IMR-90 (cell line): ENCODE measurements around the gene TTC7B. TPM values are rescaled to one million over a fixed set of nuclear protein-coding genes. Genes with fewer than 3 reads are reported as not detected.

Source experiments
- ATAC-seq: fragments of 200-7000 bp; cut with Tn5 transposase; 2 replicates; pipeline ENCODE4 v1.9.1; 2020; ENCODE audit warnings: low read depth, mild to moderate bottlenecking, moderate library complexity
- BruUV-seq: library from RNA; stranded (reverse); fragments of 400-500 nt; replicated peaks from 2 replicates; lab custom pipeline; 2021; lab: Mats Ljungman, UMichigan
- CTCF ChIA-PET: fragments of 300-600 bp; formaldehyde crosslinking; extraction: SDS; loops from one replicate; lab custom pipeline; 2021; ENCODE audit warnings: antibody characterized with exemption; lab: Yijun Ruan, JAX
- POLR2A ChIA-PET: fragments of 300-600 bp; sonication (Branson Sonifier 250); formaldehyde crosslinking; loops from one replicate; lab custom pipeline; 2022; ENCODE audit warnings: antibody characterized with exemption; ENCODE audit not compliant: unreplicated experiment; lab: Charles Lee
- DNase-seq: peaks from one replicate; pipeline ENCODE4 v3.0.0; 2013
- H2AFZ ChIP-seq: replicated peaks from 2 replicates; pipeline ENCODE3; 2013; ENCODE audit warnings: low read length, mild to moderate bottlenecking; ENCODE audit not compliant: poor library complexity
- H2AK5ac ChIP-seq: 2 replicates; pipeline ENCODE4 v1.6.1; 2013; ENCODE audit warnings: low read depth, low read length, inconsistent platforms
- H2AK9ac ChIP-seq: replicated peaks from 2 replicates; pipeline ENCODE3; 2013; ENCODE audit warnings: mild to moderate bottlenecking, low read depth, low read length, moderate library complexity; ENCODE audit not compliant: poor library complexity
- H2BK120ac ChIP-seq: 2 replicates; pipeline ENCODE4 v1.6.1; 2013; ENCODE audit warnings: low read depth, low read length, inconsistent platforms
- H2BK15ac ChIP-seq: 3 replicates; pipeline ENCODE4 v1.6.1; 2013; ENCODE audit warnings: low read depth, low read length, inconsistent platforms
- H2BK20ac ChIP-seq: 2 replicates; pipeline ENCODE4 v1.6.1; 2013; ENCODE audit warnings: low read depth, mild to moderate bottlenecking, inconsistent platforms, low read length, moderate library complexity
- H2BK5ac ChIP-seq: 2 replicates; pipeline ENCODE4 v1.6.1; 2013; ENCODE audit warnings: mild to moderate bottlenecking, low read depth, low read length, inconsistent platforms; ENCODE audit not compliant: poor library complexity, severe bottlenecking
- H3K14ac ChIP-seq: replicated peaks from 2 replicates; pipeline ENCODE4 v1.6.1; 2013; ENCODE audit warnings: low read depth, low read length, inconsistent platforms
- H3K18ac ChIP-seq: 2 replicates; pipeline ENCODE4 v1.6.1; 2013; ENCODE audit warnings: low read depth, low read length, control low read depth
- H3K23ac ChIP-seq: 2 replicates; pipeline ENCODE4 v1.6.1; 2013; ENCODE audit warnings: low read depth, low read length, inconsistent platforms
- H3K27ac ChIP-seq: 2 replicates; pipeline ENCODE4 v1.5.1; 2013; ENCODE audit warnings: mild to moderate bottlenecking, control low read depth, low read length; ENCODE audit not compliant: insufficient read depth
- H3K27me3 ChIP-seq: 2 replicates; pipeline ENCODE4 v1.6.1; 2013; ENCODE audit warnings: low read length; ENCODE audit not compliant: control insufficient read depth, insufficient read depth
- H3K36me3 ChIP-seq: 2 replicates; pipeline ENCODE4 v1.6.1; 2013; ENCODE audit warnings: low read length, mixed read lengths; ENCODE audit not compliant: control insufficient read depth, insufficient read depth
- H3K4ac ChIP-seq: 2 replicates; pipeline ENCODE4 v1.6.1; 2013; ENCODE audit warnings: low read depth, low read length, inconsistent platforms
- H3K4me1 ChIP-seq: 2 replicates; pipeline ENCODE4 v1.6.1; 2013; ENCODE audit warnings: low read length, mixed read lengths; ENCODE audit not compliant: control insufficient read depth, insufficient read depth
- H3K4me2 ChIP-seq: 2 replicates; pipeline ENCODE4 v1.6.1; 2013; ENCODE audit warnings: low read depth, mild to moderate bottlenecking, control low read depth, low read length, moderate library complexity
- H3K4me3 ChIP-seq: 2 replicates; pipeline ENCODE4 v1.5.1; 2013; ENCODE audit warnings: low read depth, mild to moderate bottlenecking, control low read depth, low read length, moderate library complexity; ENCODE audit not compliant: insufficient read depth
- H3K56ac ChIP-seq: 2 replicates; pipeline ENCODE4 v1.6.1; 2013; ENCODE audit warnings: low read length, inconsistent platforms; ENCODE audit not compliant: insufficient read depth; ENCODE audit errors: extremely low read depth
- H3K79me1 ChIP-seq, 2 experiments: 2 replicates each; pipeline ENCODE4 v1.6.1; 2013; ENCODE audit warnings: low read length in 2 of 2, inconsistent platforms in 1 of 2, low read depth in 1 of 2
- H3K9ac ChIP-seq: 2 replicates; pipeline ENCODE4 v1.6.1; 2013; ENCODE audit warnings: low read depth, low read length, control low read depth
- H3K9me1 ChIP-seq: 2 replicates; pipeline ENCODE4 v1.6.1; 2013; ENCODE audit warnings: low read length, inconsistent platforms; ENCODE audit not compliant: insufficient read depth
- H3K9me3 ChIP-seq: 2 replicates; pipeline ENCODE4 v1.6.1; 2013; ENCODE audit warnings: low read length; ENCODE audit not compliant: control insufficient read depth, insufficient read depth
- H4K20me1 ChIP-seq: 2 replicates; pipeline ENCODE4 v1.6.1; 2013; ENCODE audit warnings: low read length, inconsistent platforms; ENCODE audit not compliant: insufficient read depth
- H4K5ac ChIP-seq: 2 replicates; pipeline ENCODE4 v1.6.1; 2013; ENCODE audit warnings: mild to moderate bottlenecking, low read depth, low read length, control low read depth
- H4K8ac ChIP-seq, 2 experiments: 2 replicates each; pipeline ENCODE4 v1.6.1; 2013; ENCODE audit warnings: low read depth in 2 of 2, low read length in 2 of 2, control low read depth in 1 of 2, inconsistent platforms in 1 of 2
- H4K91ac ChIP-seq: 2 replicates; pipeline ENCODE4 v1.6.1; 2013; ENCODE audit warnings: low read depth, low read length, inconsistent platforms; ENCODE audit not compliant: insufficient read depth
- BHLHE40 ChIP-seq: fragments of 150-350 bp; IDR thresholded peaks from 2 replicates; pipeline ENCODE4 v1.6.1; 2016; ENCODE audit warnings: mild to moderate bottlenecking, low read depth, low read length
- CEBPB ChIP-seq: IDR thresholded peaks from 2 replicates; pipeline ENCODE4 v1.6.1; 2012; ENCODE audit warnings: low read depth, low read length, improper control_type of control experiment
- CHD1 ChIP-seq: IDR thresholded peaks from 2 replicates; pipeline ENCODE4 v1.6.1; 2012; ENCODE audit warnings: low read depth, low read length, improper control_type of control experiment
- CTCF ChIP-seq: conservative IDR thresholded peaks from 2 replicates; pipeline ENCODE4 v1.5.1; 2012; ENCODE audit warnings: mild to moderate bottlenecking, low read depth, low read length, improper control_type of control experiment
- MAZ ChIP-seq: IDR thresholded peaks from 2 replicates; pipeline ENCODE4 v1.6.1; 2012; ENCODE audit warnings: low read depth, mild to moderate bottlenecking, low read length, improper control_type of control experiment, moderate library complexity, borderline replicate concordance
- MXI1 ChIP-seq: IDR thresholded peaks from 2 replicates; pipeline ENCODE4 v1.6.1; 2012; ENCODE audit warnings: low read depth, mild to moderate bottlenecking, low read length, moderate library complexity, borderline replicate concordance
- POLR2A ChIP-seq: IDR thresholded peaks from 2 replicates; pipeline ENCODE4 v1.6.1; 2012; ENCODE audit warnings: mild to moderate bottlenecking, low read depth, low read length
- RFX5 ChIP-seq: IDR thresholded peaks from 2 replicates; pipeline ENCODE4 v1.8.0; 2012; ENCODE audit warnings: low read depth, mild to moderate bottlenecking, low read length, moderate library complexity
- SMC3 ChIP-seq: fragments of 150-350 bp; IDR thresholded peaks from 2 replicates; pipeline ENCODE4 v1.6.1; 2016; ENCODE audit warnings: low read depth, mild to moderate bottlenecking, antibody characterized with exemption, low read length, moderate library complexity
- USF2 ChIP-seq: fragments of 150-350 bp; IDR thresholded peaks from 2 replicates; pipeline ENCODE4 v1.6.1; 2017; ENCODE audit warnings: mild to moderate bottlenecking, antibody characterized with exemption, low read length, low read depth
- WGBS, 2 experiments: methylation state at CpG; one replicate each; pipeline versions ENCODE4 v1.1.5 to v1.1.7; 2013; ENCODE audit warnings: missing lambda C conversion rate in 2 of 2; ENCODE audit not compliant: insufficient read length in 1 of 2; ENCODE audit errors: extremely low coverage in 2 of 2; 5-methylcytosine and 5-hydroxymethylcytosine counted together
- dilution Hi-C: fragments of 300-500 bp; cut with HindIII; formaldehyde crosslinking; loops from one replicate; pipeline ENCODE4 v1.14.3; 2018; ENCODE audit warnings: low sequenced_read_pairs; ENCODE audit not compliant: unreplicated experiment
- in situ Hi-C: fragments of 300-500 bp; cut with MboI; formaldehyde crosslinking; loops from 3 replicates; pipeline ENCODE4 v1.14.3; 2019; ENCODE audit warnings: low sequenced_read_pairs, inconsistent platforms, mixed read lengths
- intact Hi-C: fragments of 100-400 bp; cut with micrococcal nuclease; formaldehyde crosslinking; loops from 2 replicates; pipeline ENCODE4 v1.10.0; 2022
- polyA plus RNA-seq, 3 experiments: library from polyadenylated mRNA; depleted of rRNA; stranded (reverse); fragments of >200 nt; gene quantifications; 2 replicates each; pipeline ENCODE4 v1.2.3, GENCODE V29; 2012; ENCODE audit warnings: low replicate concordance in 1 of 3
- total RNA-seq: library from RNA; depleted of rRNA; stranded (reverse); fragments of >200 nt; gene quantifications from 2 replicates; pipeline ENCODE4 v1.2.3, GENCODE V29; 2012

The TTC7B gene
- total and polyA plus RNA-seq, 2 of the 4 experiments (the other 2 are of a cell fraction): 18.1 to 35.3 TPM

- Histone ChIP-seq H2BK20ac (no peak overlapping the region), H2BK120ac (no peak overlapping the region), H3K56ac (no peak overlapping the region), H2AK9ac (no peak overlapping the region), H3K27me3 (no peaks in the 10 kb centered on the region), H3K4me2 (no peak overlapping the region), H2AK5ac (no peak overlapping the region), H4K20me1 (no peaks in the 10 kb centered on the region), H4K5ac (no peak overlapping the region), H3K14ac (no peak overlapping the region), H2BK5ac (no peak overlapping the region), H4K8ac (no peak overlapping the region), H3K27ac (no peak overlapping the region), H3K9me1 (no peaks in the 10 kb centered on the region; the same call in 1 of the 2 replicates), H3K23ac (no peak overlapping the region), H3K4me1 (no peaks in the 10 kb centered on the region; the same call in 1 of the 2 replicates), H3K79me1 (no peaks in the 10 kb centered on the region), H3K36me3 (peaks cover 7% of the 10 kb centered on the region; the same call in 1 of the 2 replicates), H3K9ac (no peak overlapping the region), H4K91ac (no peak overlapping the region), H3K18ac (no peak overlapping the region), H2BK15ac (no peak overlapping the region), H3K4me3 (no peak overlapping the region), H3K4ac (no peak overlapping the region), H3K9me3 (no peaks in the 10 kb centered on the region), H2AFZ (no peak overlapping the region)
- ATAC-seq (no peak), DNase-seq (no peak)
- dilution Hi-C loops: no loop called here
- TF ChIP-seq CTCF: no peak
- TF ChIP-seq MXI1: no peak
- TF ChIP-seq SMC3: no peak
- no peak for TF ChIP-seq USF2
- TF ChIP-seq RFX5: no peak
- TF ChIP-seq MAZ: no peak
- no peak for TF ChIP-seq BHLHE40
- no peak for TF ChIP-seq CHD1
- no peak for TF ChIP-seq POLR2A
- no peak for TF ChIP-seq CEBPB
- in situ Hi-C loops: no loop called here
- no TSS peak for BruUV-seq
- WGBS, 2 experiments: 83% methylated on average over 1 of the region's 9 CpGs; no CpG with 5 or more reads in 1 of the 2 experiments
- CTCF ChIA-PET: interaction anchor here (0.7 kb wide), 1 partner anchor 65 kb away, joined by 3 read pairs; no protein-coding TSS in a partner anchor
- POLR2A ChIA-PET: no interaction called here
- intact Hi-C loops: no loop called here
Measured at GRCh38 chr14:90615517-90616060, 200.6 kb downstream of the TTC7B start.
